Kidney (tissue), 14 donors: ENCODE data around the gene THBS3. TPM values are rescaled to one million over a fixed set of nuclear protein-coding genes. Genes with fewer than 3 reads are reported as not detected.
"Not testable (repeated sequence)": the region's sequence is repeated elsewhere in the genome, so short reads cannot be mapped to it uniquely, and the experiment has no call there.

Source experiments
- DNase-seq, 5 donors: peaks; one replicate each; pipeline ENCODE4 v3.0.0-alpha.2; 2013 to 2020
- FAIRE-seq: peaks from 2 replicates; lab custom pipeline; 2012; peaks lifted over from hg19 to GRCh38; lab: Jason Lieb, UNC
- H3K27ac ChIP-seq, 2 donors: one replicate each; pipeline ENCODE4 v1.7.0; 2013; ENCODE audit warnings: low read depth in 2 of 2, low read length in 2 of 2, inconsistent platforms in 1 of 2
- H3K27me3 ChIP-seq: one replicate; pipeline ENCODE4 v1.7.1; 2013; ENCODE audit warnings: low read length, inconsistent platforms; ENCODE audit not compliant: control insufficient read depth, insufficient read depth
- H3K36me3 ChIP-seq, 3 donors: one replicate each; pipeline versions ENCODE4 v1.7.0 to v1.7.1; 2013; ENCODE audit warnings: low read length in 3 of 3, control low read depth in 1 of 3, inconsistent platforms in 1 of 3; ENCODE audit not compliant: insufficient read depth in 3 of 3, control insufficient read depth in 2 of 3
- H3K4me1 ChIP-seq, 3 donors: one replicate each; pipeline versions ENCODE4 v1.7.0 to v1.7.1; 2013; ENCODE audit warnings: low read length in 3 of 3, inconsistent platforms in 1 of 3, low read depth in 1 of 3; ENCODE audit not compliant: control insufficient read depth in 2 of 3, insufficient read depth in 2 of 3
- H3K4me3 ChIP-seq, 3 donors: one replicate each; pipeline versions ENCODE4 v1.7.0 to v1.8.1; 2013; ENCODE audit warnings: low read length in 3 of 3, control low read depth in 1 of 3, inconsistent platforms in 1 of 3
- H3K9ac ChIP-seq, 3 donors: one replicate each; pipeline versions ENCODE4 v1.7.0 to v1.7.1; 2013; ENCODE audit warnings: low read length in 3 of 3, control low read depth in 1 of 3, inconsistent platforms in 1 of 3
- H3K9me3 ChIP-seq, 3 donors: one replicate each; pipeline versions ENCODE4 v1.7.0 to v1.7.1; 2013; ENCODE audit warnings: low read length in 3 of 3, control low read depth in 1 of 3, inconsistent platforms in 1 of 3; ENCODE audit not compliant: control insufficient read depth in 2 of 3, insufficient read depth in 1 of 3
- intact Hi-C: fragments of 100-400 bp; cut with DNase I; formaldehyde crosslinking; loops from one replicate; pipeline ENCODE4 v1.11.1; 2022
- polyA plus RNA-seq: library from polyadenylated mRNA; stranded (reverse); fragments of 350-450 nt; fragmentation: Illumina TruSeq; extraction: RNeasy Lipid Tissue Mini Kit (QIAGEN cat#74804); gene quantifications from one replicate; pipeline ENCODE4 v1.2.3, GENCODE V29; 2014; ENCODE audit warnings: low read depth, low replicate concordance; ENCODE audit not compliant: insufficient read depth
- total RNA-seq: library from RNA; stranded (reverse); fragmentation: NEBNext Ultra II Directional; extraction: Animal tissue kit (Norgen Biotek cat#: 25700); gene quantifications from one replicate; pipeline ENCODE4 v1.2.1, GENCODE V29; 2021
- TF ChIP-seq, protein P1 (sequence below): IDR thresholded peaks from 3 replicates; pipeline ENCODE4 v1.5.1; 2012; ENCODE audit warnings: mild to moderate bottlenecking, moderate library complexity, borderline replicate concordance; ENCODE audit not compliant: insufficient read depth; ENCODE audit errors: extremely low read depth
- donor health status: control.
- donor health status: control.
- donor health status: control.
- donor health status: control.
- donor health status: control.
- donor health status: DM: yes; HTN: yes; CAD: no.
- donor health status: Normal renal cell carcinoma (clear cell type).

Gene THBS3
- total and polyA plus RNA-seq, 2 donors from 2014 or later = 21.4 to 33.0 TPM

DNA sequence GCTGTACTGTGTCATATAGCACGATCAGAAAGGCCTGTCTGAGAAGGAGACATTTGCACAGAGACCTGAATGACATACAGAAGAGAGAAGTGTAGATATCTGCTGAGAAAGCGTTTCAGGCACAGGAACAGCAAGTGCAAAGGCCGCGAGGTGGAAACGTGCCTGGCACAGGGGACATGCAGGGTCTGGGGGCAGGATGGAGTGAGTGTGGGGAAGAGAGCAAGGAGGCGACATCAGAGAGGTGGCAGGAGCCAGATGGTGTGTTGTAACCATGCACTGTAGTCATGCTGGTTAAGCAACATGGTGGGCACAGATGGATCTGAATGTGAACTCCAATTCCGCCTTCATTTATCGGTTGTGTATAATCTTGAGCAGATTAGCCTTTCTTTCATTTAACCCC, 47.6 kb downstream of the THBS3 start:
- H3K27me3 ChIP-seq = no peaks in the 10 kb centered on the region
- H3K4me1 ChIP-seq = no peaks in the 10 kb centered on the region
- H3K9ac ChIP-seq = no peak overlapping the region
- H3K9me3 ChIP-seq = no peaks in the 10 kb centered on the region
- FAIRE-seq (no peak), DNase-seq (peak in 1 of 5 donors; percentile 9)
- intact Hi-C loops = no loop called here
- no peak overlapping the region for H3K4me3 ChIP-seq
- TF ChIP-seq, protein P1, sequence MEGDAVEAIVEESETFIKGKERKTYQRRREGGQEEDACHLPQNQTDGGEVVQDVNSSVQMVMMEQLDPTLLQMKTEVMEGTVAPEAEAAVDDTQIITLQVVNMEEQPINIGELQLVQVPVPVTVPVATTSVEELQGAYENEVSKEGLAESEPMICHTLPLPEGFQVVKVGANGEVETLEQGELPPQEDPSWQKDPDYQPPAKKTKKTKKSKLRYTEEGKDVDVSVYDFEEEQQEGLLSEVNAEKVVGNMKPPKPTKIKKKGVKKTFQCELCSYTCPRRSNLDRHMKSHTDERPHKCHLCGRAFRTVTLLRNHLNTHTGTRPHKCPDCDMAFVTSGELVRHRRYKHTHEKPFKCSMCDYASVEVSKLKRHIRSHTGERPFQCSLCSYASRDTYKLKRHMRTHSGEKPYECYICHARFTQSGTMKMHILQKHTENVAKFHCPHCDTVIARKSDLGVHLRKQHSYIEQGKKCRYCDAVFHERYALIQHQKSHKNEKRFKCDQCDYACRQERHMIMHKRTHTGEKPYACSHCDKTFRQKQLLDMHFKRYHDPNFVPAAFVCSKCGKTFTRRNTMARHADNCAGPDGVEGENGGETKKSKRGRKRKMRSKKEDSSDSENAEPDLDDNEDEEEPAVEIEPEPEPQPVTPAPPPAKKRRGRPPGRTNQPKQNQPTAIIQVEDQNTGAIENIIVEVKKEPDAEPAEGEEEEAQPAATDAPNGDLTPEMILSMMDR = no peak
- no peak overlapping the region for H3K27ac ChIP-seq
- no peaks in the 10 kb centered on the region for H3K36me3 ChIP-seq

DNA sequence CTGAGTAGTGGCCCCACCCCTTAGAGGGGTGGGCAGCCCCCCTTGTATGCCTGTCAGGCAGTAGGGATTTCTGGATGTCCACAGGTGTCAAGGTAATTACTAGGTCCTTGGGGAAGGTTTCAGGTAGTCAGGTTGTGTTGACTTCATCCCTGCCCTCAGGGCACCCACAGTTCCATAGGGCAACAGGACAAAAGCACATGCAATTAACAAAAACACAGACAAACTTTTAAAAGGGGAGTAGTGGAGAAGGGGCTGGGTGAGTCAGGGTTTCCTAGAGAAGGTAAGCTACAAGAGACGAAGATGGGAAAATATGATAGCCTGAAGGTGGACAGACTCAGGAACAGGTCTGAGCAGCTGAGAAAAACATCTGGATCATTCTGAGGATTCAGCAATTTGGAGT, 48.7 kb downstream of the THBS3 start:
- DNase-seq = peak in 1 of 5 donors; percentile 18
- no peak for FAIRE-seq

GRCh38 chr1:155155996-155156643, 51.6 kb downstream of the THBS3 start:
- FAIRE-seq, intact Hi-C loops, H3K27ac ChIP-seq, H3K9ac ChIP-seq, H3K9me3 ChIP-seq, H3K4me3 ChIP-seq, H3K4me1 ChIP-seq, DNase-seq, H3K36me3 ChIP-seq, H3K27me3 ChIP-seq: not testable (repeated sequence)

More for the DNA sequence above, 48.7 kb downstream of the THBS3 start:
- Histone ChIP-seq H3K9me3 (no peaks in the 10 kb centered on the region), H3K4me1 (no peaks in the 10 kb centered on the region), H3K4me3 (no peak overlapping the region), H3K9ac (no peak overlapping the region), H3K27ac (no peak overlapping the region), H3K27me3 (no peaks in the 10 kb centered on the region), H3K36me3 (no peaks in the 10 kb centered on the region)
- intact Hi-C loops = no loop called here
- TF ChIP-seq, protein P1 = no peak

Other genes starting within 250 kb of the THBS3 start
- 32.8 TPM for gene PYGO2, start 246.1 kb downstream of the THBS3 start, total RNA-seq
- gene PYGO2, start 246.1 kb downstream of the THBS3 start, polyA plus RNA-seq = 26.9 TPM
- 153 TPM for gene SHC1, start 237.2 kb downstream of the THBS3 start, total RNA-seq
- 43.8 TPM for gene SHC1, start 237.2 kb downstream of the THBS3 start, polyA plus RNA-seq
- 23.1 TPM for gene CKS1B, start 233.2 kb downstream of the THBS3 start, total RNA-seq
- 43.1 TPM for gene CKS1B, start 233.2 kb downstream of the THBS3 start, polyA plus RNA-seq
- 34.1 TPM for gene FLAD1, start 224.6 kb downstream of the THBS3 start, total RNA-seq
- 37.9 TPM for gene FLAD1, start 224.6 kb downstream of the THBS3 start, polyA plus RNA-seq
- not detected for gene LENEP, start 214.3 kb downstream of the THBS3 start, total RNA-seq
- not detected for gene LENEP, start 214.3 kb downstream of the THBS3 start, polyA plus RNA-seq
- gene ZBTB7B, start 205.1 kb downstream of the THBS3 start, total RNA-seq = 68.7 TPM
- 20.1 TPM for gene ZBTB7B, start 205.1 kb downstream of the THBS3 start, polyA plus RNA-seq
- 1.4 TPM for gene DCST2, start 174.1 kb downstream of the THBS3 start, total RNA-seq
- gene DCST2, start 174.1 kb downstream of the THBS3 start, polyA plus RNA-seq = 0.43 TPM
- not detected for gene DCST1, start 174.1 kb downstream of the THBS3 start, total RNA-seq
- gene DCST1, start 174.1 kb downstream of the THBS3 start, polyA plus RNA-seq = not detected
- gene ADAM15, start 156.6 kb downstream of the THBS3 start, total RNA-seq = 152 TPM
- 68.4 TPM for gene ADAM15, start 156.6 kb downstream of the THBS3 start, polyA plus RNA-seq
- gene EFNA4, start 144.2 kb downstream of the THBS3 start, total RNA-seq = 7.6 TPM
- gene EFNA4, start 144.2 kb downstream of the THBS3 start, polyA plus RNA-seq = 11.8 TPM
- gene EFNA3, start 129.1 kb downstream of the THBS3 start, total RNA-seq = 1.7 TPM
- 1.2 TPM for gene EFNA3, start 129.1 kb downstream of the THBS3 start, polyA plus RNA-seq
- 133 TPM for gene EFNA1, start 80.0 kb downstream of the THBS3 start, total RNA-seq
- gene EFNA1, start 80.0 kb downstream of the THBS3 start, polyA plus RNA-seq = 61.1 TPM
- 34.8 TPM for gene SLC50A1, start 72.0 kb downstream of the THBS3 start, total RNA-seq
- 61.8 TPM for gene SLC50A1, start 72.0 kb downstream of the THBS3 start, polyA plus RNA-seq
- gene DPM3, start 67.4 kb downstream of the THBS3 start, total RNA-seq = 84.4 TPM
- gene DPM3, start 67.4 kb downstream of the THBS3 start, polyA plus RNA-seq = 237 TPM
- 198 TPM for gene KRTCAP2, start 34.6 kb downstream of the THBS3 start, total RNA-seq
- 351 TPM for gene KRTCAP2, start 34.6 kb downstream of the THBS3 start, polyA plus RNA-seq
- gene TRIM46, start 34.0 kb downstream of the THBS3 start, total RNA-seq = 2.1 TPM
- 0.28 TPM for gene TRIM46, start 34.0 kb downstream of the THBS3 start, polyA plus RNA-seq
- 38.8 TPM for gene MTX1, start 798 bp upstream of the THBS3 start, total RNA-seq
- 86.9 TPM for gene MTX1, start 798 bp upstream of the THBS3 start, polyA plus RNA-seq
- gene ENTREP3, start 47.6 kb upstream of the THBS3 start, total RNA-seq = 22.8 TPM
- gene ENTREP3, start 47.6 kb upstream of the THBS3 start, polyA plus RNA-seq = 19.8 TPM
- 66.7 TPM for gene SCAMP3, start 54.5 kb upstream of the THBS3 start, total RNA-seq
- gene SCAMP3, start 54.5 kb upstream of the THBS3 start, polyA plus RNA-seq = 89.1 TPM
- gene CLK2, start 65.6 kb upstream of the THBS3 start, total RNA-seq = 59.7 TPM
- 28.9 TPM for gene CLK2, start 65.6 kb upstream of the THBS3 start, polyA plus RNA-seq
- gene HCN3, start 69.6 kb upstream of the THBS3 start, total RNA-seq = 3.3 TPM
- 4.5 TPM for gene HCN3, start 69.6 kb upstream of the THBS3 start, polyA plus RNA-seq
- gene PKLR, start 93.5 kb upstream of the THBS3 start, total RNA-seq = 0.82 TPM
- gene PKLR, start 93.5 kb upstream of the THBS3 start, polyA plus RNA-seq = 19.9 TPM
- 112 TPM for gene FDPS, start 101.0 kb upstream of the THBS3 start, total RNA-seq
- gene FDPS, start 101.0 kb upstream of the THBS3 start, polyA plus RNA-seq = 184 TPM
- 32.7 TPM for gene RUSC1, start 113.0 kb upstream of the THBS3 start, total RNA-seq
- gene RUSC1, start 113.0 kb upstream of the THBS3 start, polyA plus RNA-seq = 29.7 TPM